NB4 (cell line): ENCODE results near the gene SH3GLB1.

Source experiments
- MYC ChIP-seq: IDR thresholded peaks from 2 replicates; pipeline ENCODE4 v1.6.1; 2011; ENCODE audit warnings: low read depth, low read length
- POLR2A ChIP-seq: IDR thresholded peaks from 2 replicates; pipeline ENCODE4 v1.6.1; 2011; ENCODE audit warnings: mild to moderate bottlenecking; ENCODE audit not compliant: insufficient read length; ENCODE audit errors: extremely low read depth
- TF ChIP-seq, protein P1 (sequence below): IDR thresholded peaks from one replicate; pipeline ENCODE4 v1.5.1; 2012; ENCODE audit warnings: low read depth, low read length
- TF ChIP-seq, protein P2 (sequence below): IDR thresholded peaks from 2 replicates; pipeline ENCODE4 v1.6.1; 2011; ENCODE audit warnings: low read depth, low read length

- TF ChIP-seq, protein P1, sequence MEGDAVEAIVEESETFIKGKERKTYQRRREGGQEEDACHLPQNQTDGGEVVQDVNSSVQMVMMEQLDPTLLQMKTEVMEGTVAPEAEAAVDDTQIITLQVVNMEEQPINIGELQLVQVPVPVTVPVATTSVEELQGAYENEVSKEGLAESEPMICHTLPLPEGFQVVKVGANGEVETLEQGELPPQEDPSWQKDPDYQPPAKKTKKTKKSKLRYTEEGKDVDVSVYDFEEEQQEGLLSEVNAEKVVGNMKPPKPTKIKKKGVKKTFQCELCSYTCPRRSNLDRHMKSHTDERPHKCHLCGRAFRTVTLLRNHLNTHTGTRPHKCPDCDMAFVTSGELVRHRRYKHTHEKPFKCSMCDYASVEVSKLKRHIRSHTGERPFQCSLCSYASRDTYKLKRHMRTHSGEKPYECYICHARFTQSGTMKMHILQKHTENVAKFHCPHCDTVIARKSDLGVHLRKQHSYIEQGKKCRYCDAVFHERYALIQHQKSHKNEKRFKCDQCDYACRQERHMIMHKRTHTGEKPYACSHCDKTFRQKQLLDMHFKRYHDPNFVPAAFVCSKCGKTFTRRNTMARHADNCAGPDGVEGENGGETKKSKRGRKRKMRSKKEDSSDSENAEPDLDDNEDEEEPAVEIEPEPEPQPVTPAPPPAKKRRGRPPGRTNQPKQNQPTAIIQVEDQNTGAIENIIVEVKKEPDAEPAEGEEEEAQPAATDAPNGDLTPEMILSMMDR = no peak
- TF ChIP-seq POLR2A (no peak), MYC (no peak)
- TF ChIP-seq, protein P2, sequence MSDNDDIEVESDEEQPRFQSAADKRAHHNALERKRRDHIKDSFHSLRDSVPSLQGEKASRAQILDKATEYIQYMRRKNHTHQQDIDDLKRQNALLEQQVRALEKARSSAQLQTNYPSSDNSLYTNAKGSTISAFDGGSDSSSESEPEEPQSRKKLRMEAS = no peak
Measured at GRCh38 chr1:86703696-86704457, 499 bp upstream of the SH3GLB1 start.
